ENCODE measurements around the gene FAM174C. TPM values are rescaled to one million over a fixed set of nuclear protein-coding genes. Genes with fewer than 3 reads are reported as not detected.
A peak's percentile ranks its signal among the peaks of the same experiment; 100 is the strongest.

Gene FAM174C
- total and polyA plus RNA-seq, 2 donors (not counting 3 experiments of a cell fraction or from before 2014, with no cell fraction given) = 46.7 to 83.9 TPM

GRCh38 chr19:1269065-1269477 lies 6.3 kb upstream of the FAM174C start, which contains the start of gene CIRBP:
Gene CIRBP (plus strand): TSS chr19:1269332. CDS start chr19:1270934, 1,602 bp downstream.
- Histone ChIP-seq H3K9me1 (replicated peaks; ENCODE audit: control insufficient read depth, extremely low read depth, insufficient read depth, low read length) (no peaks in the 10 kb centered on the region), H4K20me1 (replicated peaks; ENCODE audit: control insufficient read depth, extremely low read depth, insufficient read depth, low read length) (no peaks in the 10 kb centered on the region), H3K4me2 (ENCODE audit: insufficient read depth, low read length) (peak within 1 kb of the TSS; percentile 96), H3K4me1 (ENCODE audit: control insufficient read depth, extremely low read depth, insufficient read depth, low read length) (peaks cover 38% of the 10 kb centered on the region), H3K9ac (replicated peaks; ENCODE audit: extremely low read depth, insufficient read depth, low read length) (peak within 1 kb of the TSS; percentile 97), H3K79me2 (ENCODE audit: control insufficient read depth, insufficient read depth, low read length) (peaks cover 42% of the 10 kb centered on the region), H3K9me3 (replicated peaks; ENCODE audit: control insufficient read depth, insufficient read depth, low read length) (no peaks in the 10 kb centered on the region), H3K27ac (ENCODE audit: insufficient read depth, low read depth, low read length) (peak within 1 kb of the TSS; percentile 93), H3K27me3 (ENCODE audit: control insufficient read depth in 2 of 2, insufficient read depth in 2 of 2, low read length in 2 of 2) (no peaks in the 10 kb centered on the region), H3K4me3 (replicated peaks in 1 of 3; ENCODE audit: insufficient read depth in 1 of 3, low read depth in 1 of 3, low read length in 3 of 3) (peak within 1 kb of the TSS; percentile 61 to 90 (median 76)), H3K36me3 (ENCODE audit: control insufficient read depth in 2 of 2, extremely low read depth in 1 of 2, insufficient read depth in 2 of 2, low read length in 2 of 2) (peaks cover 19 to 29% of the 10 kb centered on the region in 2 experiments), H2AFZ (ENCODE audit: low read depth, low read length) (no peak within 1 kb of the TSS)
- ChIA-PET POLR2A (interaction anchor here (0.6 to 1.5 kb wide), 26 partner anchors 9 to 376 kb away, joined by 3 to 87 read pairs (median 4); partner anchors contain the start of genes ATP5F1D, CBARP, REEP6 and RNU6-9), CTCF (interaction anchor here (0.6 to 7.2 kb wide), 6 partner anchors 11 to 156 kb away, joined by 3 to 1001 read pairs (median 3); partner anchors contain the start of gene ATP5F1D)
- peak; percentile 98 for FAIRE-seq
- intact Hi-C loops (cut with micrococcal nuclease) (no loop called here), dilution Hi-C loops (cut with MboI; ENCODE audit: extremely low pct_ligation_motif_present, low sequenced_read_pairs) (no loop called here)
- DNase-seq (ENCODE audit: low read depth, low spot score) = peak; percentile 99
- TF ChIP-seq CTCF (IDR thresholded peaks at IDR 0.05; ENCODE audit: extremely low read depth in 1 of 2, insufficient read depth in 1 of 2, low read depth in 1 of 2, low read length in 2 of 2) (no peak), JUN (IDR thresholded peaks at IDR 0.05; ENCODE audit: borderline replicate concordance, insufficient read depth, insufficient read length, low read depth) (no peak), POLR2A (IDR thresholded peaks at IDR 0.05; ENCODE audit: low read depth, low read length) (peak; percentile 99), POLR2AphosphoS5 (IDR thresholded peaks at IDR 0.05; ENCODE audit: insufficient read depth, low read depth, low read length) (peak; percentile 100)
- no TSS peak for BruUV-seq (replicated peaks)
